H1 (cell line): Measurements from ENCODE around the gene DTX3.

ENCODE experiments used
- CBX5 ChIP-seq: fragments of 300-800, 300-1000 bp; sonication (generic); IDR thresholded peaks from 2 replicates; pipeline ENCODE4 v1.7.1; 2016; ENCODE audit warnings: antibody characterized with exemption, low read length, low read depth
- CTCF ChIP-seq, 3 experiments: IDR thresholded peaks; 1 replicate in 2 of 3; 2 replicates in 1 of 3; pipeline versions ENCODE4 v1.5.1 to v1.6.1; 2011; ENCODE audit warnings: low read length in 3 of 3, mild to moderate bottlenecking in 3 of 3, inconsistent platforms in 2 of 3, low read depth in 1 of 3, moderate library complexity in 1 of 3; ENCODE audit not compliant: insufficient read depth in 1 of 3; ENCODE audit errors: control extremely low read depth in 1 of 3
- SP1 ChIP-seq: IDR thresholded peaks from 2 replicates; pipeline ENCODE4 v1.6.1; 2011; ENCODE audit warnings: low read depth, low read length

- no peak for TF ChIP-seq CTCF (IDR thresholded peaks at IDR 0.05; ENCODE audit: control extremely low read depth in 1 of 3, insufficient read depth in 1 of 3, low read depth in 1 of 3, low read length in 3 of 3)
- no peak for TF ChIP-seq CBX5
- no peak for TF ChIP-seq SP1
Measured at GRCh38 chr12:57591782-57592325, 12.8 kb upstream of the DTX3 start.
